Esophagus squamous epithelium (tissue), 5 donors: ENCODE results near the gene SF3B3. TPM values are rescaled to one million over a fixed set of nuclear protein-coding genes. Genes with fewer than 3 reads are reported as not detected.

ENCODE experiments used
- DNase-seq: peaks from one replicate; lab custom pipeline; 2025; lab: John Stamatoyannopoulos, UW
- H3K27ac ChIP-seq, 4 donors: fragments of 200-600 bp; sonication (generic); one replicate each; pipeline ENCODE4 v1.5.1; 2016 to 2019; ENCODE audit warnings: mild to moderate bottlenecking in 1 of 4
- H3K27me3 ChIP-seq, 4 donors: fragments of 200-600 bp; sonication (generic); 1 replicate in 3 of 4; 2 replicates in 1 of 4; pipeline versions ENCODE4 v1.5.1 to v1.6.0; 2017 to 2021; ENCODE audit warnings: antibody characterized with exemption in 1 of 4
- H3K36me3 ChIP-seq, 3 donors: fragments of 200-600 bp; sonication (generic); one replicate each; pipeline ENCODE4 v1.5.1; 2016 to 2019
- H3K4me1 ChIP-seq, 3 donors: fragments of 200-600 bp; sonication (generic); one replicate each; pipeline ENCODE4 v1.5.1; 2017 to 2019
- H3K4me3 ChIP-seq, 4 donors: fragments of 200-600 bp; sonication (generic); 1 replicate in 3 of 4; 2 replicates in 1 of 4; pipeline ENCODE4 v1.5.1; 2016 to 2019; ENCODE audit warnings: mild to moderate bottlenecking in 2 of 4, moderate library complexity in 1 of 4
- H3K9me3 ChIP-seq, 3 donors: fragments of 200-600 bp; sonication (generic); one replicate each; pipeline ENCODE4 v1.5.1; 2016 to 2019
- POLR2A ChIP-seq, 4 donors: fragments of 450-650 bp; IDR thresholded peaks; one replicate each; pipeline ENCODE4 v1.6.1; 2017; ENCODE audit warnings: antibody characterized with exemption in 4 of 4, mild to moderate bottlenecking in 4 of 4, moderate library complexity in 3 of 4
- WGBS, 2 donors: methylation state at CpG; one replicate each; pipeline ENCODE4 v1.1.5; 2018; 5-methylcytosine and 5-hydroxymethylcytosine counted together
- intact Hi-C: fragments of 100-400 bp; cut with DNase I; formaldehyde crosslinking; loops from one replicate; pipeline ENCODE4 v1.15.0; 2022
- total RNA-seq, 4 donors: library from RNA; depleted of rRNA; stranded (reverse); fragments of >200 nt; gene quantifications; one replicate each; pipeline ENCODE4 v1.1.0, GENCODE V29; 2016
- TF ChIP-seq, protein P1 (sequence below), 6 experiments: fragments of 450-650 bp in 4 of 6; fragments of 200-600 bp in 2 of 6; sonication (generic) in 2 of 6; IDR thresholded peaks; one replicate each; pipeline ENCODE4 v1.5.1; 2016 to 2019; ENCODE audit warnings: antibody characterized with exemption in 6 of 6, mild to moderate bottlenecking in 4 of 6, moderate library complexity in 4 of 6
- donor health status: DM: yes; HTN: yes; CAD: no.

SF3B3 gene
- total RNA-seq, 4 donors from 2014 or later: 77.9 to 145 (median 134) TPM

DNA sequence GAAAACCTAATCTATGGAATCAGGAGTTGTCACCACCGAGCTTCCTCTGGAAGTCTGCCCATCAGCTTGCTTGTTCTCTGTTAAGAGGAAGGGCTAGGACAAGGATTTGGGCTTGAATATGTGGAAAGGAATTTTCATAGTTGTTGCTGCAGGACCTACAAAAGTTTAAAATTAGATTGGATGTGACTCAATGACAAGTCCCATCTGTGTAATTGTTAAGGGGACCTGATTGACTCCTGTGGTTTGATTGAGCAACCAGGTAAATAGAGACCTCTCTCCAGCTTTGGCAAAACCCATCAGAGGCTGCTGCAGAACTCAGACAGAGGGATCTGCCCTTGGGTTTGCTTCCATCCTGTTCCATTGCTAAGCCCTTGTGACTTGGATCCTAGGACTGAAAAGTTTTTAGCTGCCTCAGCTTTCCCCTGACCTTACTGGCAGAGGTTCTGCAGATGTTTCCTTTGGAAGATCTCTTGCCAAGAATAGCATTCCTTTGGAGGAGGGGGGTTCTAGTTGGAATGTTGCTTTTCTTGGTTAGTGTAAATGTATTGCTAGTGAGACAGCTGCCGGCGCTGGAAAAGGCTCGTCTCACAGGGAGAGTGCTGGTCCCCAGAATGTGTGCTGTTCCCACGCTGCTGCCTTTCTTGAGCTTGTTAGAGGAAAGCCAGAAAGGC, 50.0 kb downstream of the SF3B3 start:
- WGBS, 2 donors: 22 to 63% methylated on average over 5 of the region's 5 CpGs
- TF ChIP-seq, protein P1, sequence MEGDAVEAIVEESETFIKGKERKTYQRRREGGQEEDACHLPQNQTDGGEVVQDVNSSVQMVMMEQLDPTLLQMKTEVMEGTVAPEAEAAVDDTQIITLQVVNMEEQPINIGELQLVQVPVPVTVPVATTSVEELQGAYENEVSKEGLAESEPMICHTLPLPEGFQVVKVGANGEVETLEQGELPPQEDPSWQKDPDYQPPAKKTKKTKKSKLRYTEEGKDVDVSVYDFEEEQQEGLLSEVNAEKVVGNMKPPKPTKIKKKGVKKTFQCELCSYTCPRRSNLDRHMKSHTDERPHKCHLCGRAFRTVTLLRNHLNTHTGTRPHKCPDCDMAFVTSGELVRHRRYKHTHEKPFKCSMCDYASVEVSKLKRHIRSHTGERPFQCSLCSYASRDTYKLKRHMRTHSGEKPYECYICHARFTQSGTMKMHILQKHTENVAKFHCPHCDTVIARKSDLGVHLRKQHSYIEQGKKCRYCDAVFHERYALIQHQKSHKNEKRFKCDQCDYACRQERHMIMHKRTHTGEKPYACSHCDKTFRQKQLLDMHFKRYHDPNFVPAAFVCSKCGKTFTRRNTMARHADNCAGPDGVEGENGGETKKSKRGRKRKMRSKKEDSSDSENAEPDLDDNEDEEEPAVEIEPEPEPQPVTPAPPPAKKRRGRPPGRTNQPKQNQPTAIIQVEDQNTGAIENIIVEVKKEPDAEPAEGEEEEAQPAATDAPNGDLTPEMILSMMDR (IDR thresholded peaks at IDR 0.05): no peak
- no peak for TF ChIP-seq POLR2A (IDR thresholded peaks at IDR 0.05)
- intact Hi-C loops: no loop called here
- Histone ChIP-seq H3K4me1 (peaks cover 0 to 73% (median 48%) of the 10 kb centered on the region in 3 donors), H3K27me3 (no peaks in the 10 kb centered on the region), H3K27ac (peak overlapping the region; percentile 23 to 74 (median 68)), H3K9me3 (no peaks in the 10 kb centered on the region), H3K36me3 (peaks cover 35 to 69% (median 38%) of the 10 kb centered on the region in 3 donors), H3K4me3 (no peak overlapping the region)
- DNase-seq: no peak

DNA sequence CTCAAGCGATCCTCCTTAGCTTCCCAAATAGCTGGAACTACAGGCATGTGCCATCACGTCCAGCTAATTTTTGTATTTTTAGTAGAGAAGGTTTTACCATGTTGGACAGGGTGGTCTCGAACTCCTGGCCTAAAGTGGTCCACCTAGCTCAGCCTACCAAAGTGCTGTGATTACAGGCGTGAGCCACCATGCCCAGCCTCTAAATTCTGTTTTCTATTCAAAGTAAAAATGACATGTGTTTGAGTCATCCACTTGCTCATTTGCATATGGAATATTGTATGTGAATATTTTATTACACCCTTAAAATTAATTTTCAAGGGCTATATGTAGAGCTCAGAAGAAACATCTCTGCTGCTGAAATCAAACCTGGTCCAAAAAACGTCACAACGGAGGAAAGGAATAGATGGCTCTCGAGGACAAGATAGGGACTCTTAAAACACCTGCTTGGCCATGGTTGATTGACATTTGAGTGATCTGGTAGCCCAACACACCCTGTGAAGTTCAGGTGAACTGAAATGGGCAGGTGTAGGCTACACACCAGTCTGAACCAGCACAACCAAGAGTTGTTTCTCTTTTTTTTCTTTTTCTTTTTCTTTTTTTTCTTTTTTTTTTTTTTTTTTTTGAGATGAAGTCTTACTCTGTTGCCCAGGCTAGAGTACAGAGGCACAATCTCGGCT, 51.1 kb downstream of the SF3B3 start:
- Histone ChIP-seq H3K27me3 (no peaks in the 10 kb centered on the region), H3K36me3 (peaks cover 26 to 57% (median 28%) of the 10 kb centered on the region in 3 donors), H3K9me3 (no peaks in the 10 kb centered on the region), H3K27ac (peak overlapping the region; percentile 6 to 69 (median 64)), H3K4me3 (no peak overlapping the region), H3K4me1 (peaks cover 0 to 73% (median 51%) of the 10 kb centered on the region in 3 donors)
- TF ChIP-seq POLR2A (IDR thresholded peaks at IDR 0.05): no peak
- TF ChIP-seq, protein P1 (IDR thresholded peaks at IDR 0.05): no peak
- 83% methylated on average over 8 of the region's 8 CpGs for WGBS, 2 donors
- DNase-seq: no peak
- intact Hi-C loops: no loop called here

DNA sequence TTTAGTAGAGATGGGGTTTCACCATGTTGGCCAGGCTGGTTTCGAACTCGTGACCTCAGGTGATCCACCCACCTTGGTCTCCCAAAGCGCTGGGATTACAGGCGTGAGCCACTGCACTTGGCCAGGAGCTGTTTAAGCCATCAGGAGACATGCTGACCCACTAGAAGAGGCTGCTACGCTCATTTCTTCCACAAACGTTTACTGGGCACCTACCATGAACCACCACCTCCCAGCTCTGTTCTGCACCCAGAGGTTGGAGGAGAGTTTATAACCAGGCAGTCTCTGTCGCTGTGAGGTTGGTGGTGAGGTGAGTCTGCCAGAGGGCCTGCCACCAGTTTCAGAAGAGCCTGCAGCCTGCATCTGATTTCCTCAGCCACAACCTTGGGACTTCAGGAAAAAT, 51.8 kb downstream of the SF3B3 start:
- peaks cover 20 to 51% (median 23%) of the 10 kb centered on the region in 3 donors for H3K36me3 ChIP-seq
- H3K27me3 ChIP-seq: no peaks in the 10 kb centered on the region
- 75 to 89% methylated on average over 4 of the region's 7 CpGs for WGBS, 2 donors
- H3K9me3 ChIP-seq: no peaks in the 10 kb centered on the region
- no peak for TF ChIP-seq POLR2A (IDR thresholded peaks at IDR 0.05)
- TF ChIP-seq, protein P1 (IDR thresholded peaks at IDR 0.05): no peak
- H3K4me1 ChIP-seq: peaks cover 0 to 75% (median 55%) of the 10 kb centered on the region in 3 donors
- H3K4me3 ChIP-seq: no peak overlapping the region
- DNase-seq: no peak
- H3K27ac ChIP-seq: peak overlapping the region; percentile 6 to 69 (median 42)
- intact Hi-C loops: no loop called here

DNA sequence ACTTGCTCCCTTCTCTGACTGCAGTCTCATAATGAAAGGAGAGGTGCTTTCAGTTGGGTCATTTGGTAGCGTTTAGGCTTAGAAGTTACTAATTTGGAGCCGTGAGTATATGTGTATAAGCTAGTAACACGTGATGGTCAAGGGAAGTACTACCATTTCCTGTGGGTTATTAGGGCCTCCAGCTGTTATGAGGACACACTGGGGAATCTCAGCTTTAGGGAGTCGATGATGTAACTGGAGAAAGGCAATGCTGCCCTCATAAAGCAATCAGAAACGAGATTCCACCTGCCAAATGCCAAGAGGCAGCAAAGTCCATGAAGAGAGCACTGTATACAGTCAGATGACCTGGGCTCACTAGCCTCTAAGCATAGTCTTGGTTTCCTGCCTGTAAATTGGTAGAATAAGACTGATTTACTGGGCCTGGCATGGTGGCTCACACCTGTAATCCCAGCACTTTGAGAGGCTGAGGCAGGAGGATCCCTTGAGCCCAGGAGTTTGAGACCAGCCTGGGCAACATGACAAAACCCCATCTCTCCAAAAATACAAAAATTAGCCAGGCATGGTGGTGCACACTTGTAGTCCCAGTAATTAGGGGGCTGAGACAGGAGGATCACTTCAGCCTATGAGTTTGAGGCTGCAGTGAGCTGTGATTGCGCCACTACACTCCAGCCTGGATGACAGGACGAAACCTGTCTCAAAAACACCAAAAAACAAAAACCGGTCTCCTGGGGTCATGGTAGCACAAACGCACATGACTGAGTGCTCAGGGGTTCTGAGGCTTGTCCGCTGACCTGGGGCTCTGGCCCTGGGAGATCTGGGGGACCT, 53.0 kb downstream of the SF3B3 start:
- no peak for DNase-seq
- intact Hi-C loops: no loop called here
- Histone ChIP-seq H3K4me1 (peaks cover 0 to 88% (median 55%) of the 10 kb centered on the region in 3 donors), H3K36me3 (peaks cover 7 to 38% (median 10%) of the 10 kb centered on the region in 3 donors), H3K27ac (peak overlapping the region; percentile 19 to 67 (median 38)), H3K27me3 (no peaks in the 10 kb centered on the region), H3K4me3 (no peak overlapping the region), H3K9me3 (no peaks in the 10 kb centered on the region)
- TF ChIP-seq, protein P1 (IDR thresholded peaks at IDR 0.05): no peak
- TF ChIP-seq POLR2A (IDR thresholded peaks at IDR 0.05): no peak
- WGBS, 2 donors: 48 to 50% methylated on average over 8 to 9 of the region's 10 CpGs
